Measurements from ENCODE around the gene PEX5L.
"Not testable (repeated sequence)": the region's sequence is repeated elsewhere in the genome, so short reads cannot be mapped to it uniquely, and the experiment has no call there.

The PEX5L gene

GRCh38 chr3:180011927-180012326 is 24.8 kb downstream of the PEX5L start:
- DNase-seq (ENCODE audit: low read depth) = no peak

DNA sequence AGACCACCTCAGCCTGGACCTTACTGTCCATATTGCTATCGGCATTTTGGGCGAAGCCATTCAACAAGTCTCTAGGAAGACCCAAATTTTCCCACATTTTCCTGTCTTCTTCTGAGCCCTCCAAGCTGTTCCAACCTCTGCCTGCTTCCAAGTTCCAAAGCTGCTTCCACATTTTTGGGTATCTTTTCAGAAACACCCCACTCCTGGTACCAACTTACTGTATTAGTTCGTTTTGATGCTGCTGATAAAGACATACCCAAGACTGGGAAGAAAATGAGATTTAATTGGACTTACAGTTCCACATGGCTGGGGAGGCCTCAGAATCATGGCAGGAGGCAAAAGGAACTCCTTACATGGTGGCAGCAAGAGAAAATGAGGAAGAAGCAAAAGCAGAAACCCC is 28.4 kb downstream of the PEX5L start:
- DNase-seq (ENCODE audit: low read depth) = not testable (repeated sequence)

DNA sequence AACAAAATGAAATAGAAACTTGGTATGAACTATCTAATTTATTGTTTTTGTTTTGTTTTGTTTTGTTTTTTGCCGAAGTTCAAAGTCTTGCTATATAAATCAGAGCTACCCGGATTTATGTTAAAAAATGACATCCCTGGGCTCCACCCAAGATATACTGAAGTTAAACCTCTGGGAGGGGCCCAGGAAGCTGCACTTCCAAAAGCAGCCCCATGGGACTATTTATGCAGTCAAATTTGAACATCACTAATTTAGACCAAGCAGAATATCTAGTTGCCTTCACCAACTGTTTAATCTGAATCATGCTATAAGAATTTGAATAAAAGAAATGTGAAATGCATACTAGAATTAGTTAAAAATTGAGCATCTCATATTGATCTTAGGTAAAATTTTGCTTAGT is 32.2 kb downstream of the PEX5L start:
- DNase-seq (ENCODE audit: low read depth) = no peak

DNA sequence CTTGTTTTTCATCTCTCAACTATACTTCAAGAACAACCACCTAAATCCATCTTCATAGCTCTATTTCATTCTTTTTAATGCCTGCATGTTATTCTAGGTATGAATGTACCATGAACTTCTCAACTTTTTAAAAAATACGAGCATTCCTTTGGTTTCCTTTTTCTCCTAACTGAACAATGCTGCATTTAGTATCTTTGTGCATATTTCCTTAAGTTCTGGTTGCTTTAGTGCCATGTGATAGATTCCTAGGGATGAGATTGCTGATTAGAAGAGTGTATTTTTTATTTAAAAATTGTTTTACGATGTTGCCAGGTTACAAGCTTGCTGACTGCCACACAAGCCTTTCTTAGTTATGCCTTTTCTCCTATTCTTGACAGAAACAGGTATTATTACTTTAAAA is 34.7 kb downstream of the PEX5L start:
- DNase-seq (ENCODE audit: low read depth) = no peak

GRCh38 chr3:180000500-180000899 is 36.2 kb downstream of the PEX5L start:
- DNase-seq (ENCODE audit: low read depth) = no peak

DNA sequence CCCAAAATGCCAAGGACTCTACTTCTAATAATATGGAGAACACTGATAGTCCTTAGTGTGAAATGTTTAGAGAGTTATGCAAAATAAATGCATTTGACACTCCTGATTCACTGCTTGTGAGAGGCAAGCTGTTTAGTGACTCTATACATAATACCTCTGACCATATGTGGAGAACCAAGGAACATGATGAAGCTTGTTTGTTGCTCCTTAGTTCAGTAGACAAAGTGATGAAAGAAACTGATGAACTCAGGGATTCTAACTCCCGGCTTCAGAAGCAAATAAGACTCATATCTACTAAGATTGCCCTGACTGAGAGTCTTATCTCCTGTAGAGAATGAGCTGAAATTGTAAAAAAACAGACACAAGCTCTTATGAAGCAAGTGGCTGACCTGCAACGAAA is 41.3 kb downstream of the PEX5L start:
- DNase-seq (ENCODE audit: low read depth) = no peak

DNA sequence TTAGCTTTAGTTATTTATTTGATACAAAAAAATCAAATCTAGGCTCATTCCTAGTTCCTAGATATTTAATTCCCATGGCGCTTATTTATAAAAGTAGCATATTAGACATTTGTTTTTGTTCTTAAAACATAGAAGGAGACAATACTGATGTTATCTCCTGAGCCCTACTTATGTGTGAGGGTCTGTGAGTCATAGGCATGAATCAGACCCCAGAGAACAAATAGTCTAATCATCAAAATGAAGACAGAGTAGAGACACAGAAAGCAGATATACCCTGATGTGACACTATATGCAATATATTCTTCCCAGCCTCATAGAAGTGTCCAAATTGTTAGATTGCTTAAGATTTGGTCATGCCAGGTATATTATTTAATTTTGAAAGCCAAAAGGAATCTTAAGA is 44.9 kb downstream of the PEX5L start:
- DNase-seq (ENCODE audit: low read depth) = no peak

DNA sequence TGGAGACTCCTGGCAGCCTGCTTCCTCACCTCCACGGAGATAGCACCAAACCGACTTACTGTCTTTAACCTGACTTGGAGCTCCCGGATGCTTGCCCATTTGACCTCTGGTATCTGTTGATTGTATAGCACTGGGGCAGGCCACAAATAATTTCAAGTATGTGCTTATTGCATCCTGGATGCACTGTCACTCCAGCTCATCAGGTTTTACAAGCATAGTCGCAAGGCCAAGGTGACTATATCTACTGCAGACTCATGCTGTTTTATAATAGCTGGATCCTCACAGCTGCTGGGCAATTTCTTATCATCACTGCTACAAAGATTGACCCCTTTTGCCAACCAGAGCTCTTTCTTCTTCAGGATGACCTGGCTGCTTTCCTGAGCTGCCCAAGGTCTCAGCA is 45.6 kb downstream of the PEX5L start:
- DNase-seq (ENCODE audit: low read depth) = no peak

- DNase-seq (ENCODE audit: low read depth) = no peak
These were observed 55.1 kb downstream of the PEX5L start for GRCh38 chr3:179981646-179982045.

DNA sequence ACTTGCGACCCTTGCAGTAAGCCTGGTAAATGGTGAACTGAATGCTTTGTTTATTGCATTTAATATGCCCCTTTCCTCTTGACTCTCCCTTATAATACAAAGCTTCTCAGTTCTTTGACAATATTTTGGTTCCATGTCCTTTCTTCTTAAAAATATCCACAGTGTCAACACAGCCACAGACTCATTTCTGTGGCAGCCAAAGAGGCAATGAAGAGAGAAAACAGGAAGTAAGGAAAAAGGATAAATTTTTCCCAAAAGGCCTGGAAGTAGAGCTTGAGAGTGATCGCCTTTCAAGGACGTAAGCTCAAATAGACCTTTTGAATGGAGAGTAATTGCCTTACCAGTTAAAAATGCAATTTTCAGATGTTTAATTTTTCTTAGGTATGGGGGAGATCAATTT is 59.4 kb downstream of the PEX5L start:
- DNase-seq (ENCODE audit: low read depth) = no peak

DNA sequence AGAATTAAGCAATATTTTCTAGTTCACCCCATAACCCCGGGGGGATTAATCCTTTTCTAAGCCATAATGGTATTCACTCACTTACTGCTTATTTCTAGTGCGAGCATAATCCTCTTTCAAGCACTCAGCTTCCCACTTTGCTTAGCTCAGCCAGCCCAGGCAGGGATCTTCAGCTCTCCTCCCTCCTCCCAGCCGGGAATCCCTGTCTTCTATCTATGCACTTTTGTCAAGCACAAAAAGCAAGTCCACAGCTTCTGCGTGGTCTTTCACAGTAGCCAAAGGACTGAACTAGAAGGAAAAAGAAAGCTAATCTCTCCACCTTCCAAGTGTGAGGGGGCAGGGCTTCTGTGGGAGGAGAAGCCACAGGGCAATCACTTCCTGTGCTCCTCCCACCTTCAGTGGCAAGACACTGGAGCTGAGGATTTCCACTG is 62.8 kb downstream of the PEX5L start:
- no peak for DNase-seq (ENCODE audit: low read depth)

DNA sequence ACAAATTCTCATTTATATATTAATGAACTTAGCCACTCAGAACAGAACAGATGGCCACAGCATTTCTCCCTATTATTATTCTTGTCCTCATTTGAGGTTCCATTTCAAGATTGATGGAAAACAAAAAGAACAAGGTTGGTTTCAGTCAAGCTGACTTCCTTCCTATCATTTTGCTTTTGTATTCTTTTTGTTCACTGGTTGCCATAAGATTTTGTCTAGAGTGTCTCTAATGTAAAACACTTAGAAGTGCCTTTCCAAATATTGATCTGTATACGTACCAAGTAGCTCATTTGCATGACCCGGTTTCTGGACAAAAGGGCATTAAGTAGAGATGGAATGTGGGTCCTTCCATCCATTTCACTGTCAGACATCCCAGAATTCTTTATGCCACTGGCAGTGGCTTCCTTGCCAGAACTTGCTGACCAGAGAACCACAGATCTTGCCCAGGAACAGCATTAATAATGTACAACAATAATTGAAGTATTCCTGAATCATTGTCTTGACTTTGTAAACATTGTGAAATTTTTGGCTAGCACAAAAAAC is 63.8 kb downstream of the PEX5L start:
- no peak for DNase-seq (ENCODE audit: low read depth)

DNA sequence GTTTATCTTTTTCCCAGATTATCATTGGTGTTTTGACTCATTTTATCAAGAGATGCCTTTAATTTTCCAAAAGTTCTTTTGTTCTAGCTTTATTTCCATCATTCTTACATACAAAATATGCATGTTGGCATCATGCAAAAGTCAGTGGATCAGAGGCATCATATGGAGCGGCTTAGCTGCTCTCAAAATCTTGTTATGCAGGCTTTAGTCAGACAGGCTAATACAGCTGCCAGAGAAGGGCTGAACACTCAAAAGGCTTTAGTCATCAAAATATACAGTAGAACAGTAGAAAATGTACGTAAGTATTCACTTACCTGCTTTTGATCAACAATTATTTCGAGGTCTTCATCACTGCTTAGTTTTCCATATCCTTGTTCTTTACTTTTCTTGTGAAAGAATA is 65.5 kb downstream of the PEX5L start:
- no peak for DNase-seq (ENCODE audit: low read depth)

DNA sequence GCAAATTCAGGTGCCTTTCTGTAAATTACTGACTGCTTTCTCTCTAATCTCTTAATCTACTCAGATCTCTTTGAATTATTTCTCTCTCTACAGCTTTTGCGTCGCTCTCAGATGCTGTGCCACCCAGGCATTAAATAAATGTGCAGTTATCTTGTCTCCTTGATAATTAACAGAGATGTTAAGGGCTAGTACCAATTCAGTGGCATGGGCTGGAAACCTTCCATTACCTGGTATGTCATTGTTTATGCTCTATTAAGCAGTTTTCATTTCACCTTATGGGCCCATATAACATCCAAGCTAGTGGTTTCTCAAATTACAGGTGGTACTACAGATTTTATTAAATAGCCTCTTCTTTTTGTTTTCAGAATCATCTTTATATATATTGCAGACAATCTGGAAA is 66.0 kb downstream of the PEX5L start:
- no peak for DNase-seq (ENCODE audit: low read depth)

- DNase-seq (ENCODE audit: low read depth) = no peak
These were observed 67.2 kb downstream of the PEX5L start for GRCh38 chr3:179969525-179969924.

DNA sequence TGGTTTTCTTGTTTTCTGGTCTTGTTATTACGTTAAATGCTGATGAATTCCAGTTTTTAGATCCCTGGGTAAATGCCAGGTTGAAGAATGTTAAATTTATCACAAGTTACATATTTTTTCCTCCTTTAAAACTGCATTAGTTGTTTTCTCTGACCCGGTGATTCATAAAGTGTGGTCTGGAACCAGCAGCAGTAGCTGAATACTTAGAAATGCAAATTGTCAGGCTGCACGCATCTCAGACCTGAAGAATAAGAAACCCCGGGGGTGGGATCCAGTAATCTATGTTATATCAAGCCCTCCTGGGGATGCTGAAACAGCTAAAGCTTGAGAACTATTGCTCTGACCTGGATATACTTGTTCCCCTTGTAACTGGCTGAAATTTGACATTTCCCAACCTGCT is 69.1 kb downstream of the PEX5L start:
- DNase-seq (ENCODE audit: low read depth) = no peak

DNA sequence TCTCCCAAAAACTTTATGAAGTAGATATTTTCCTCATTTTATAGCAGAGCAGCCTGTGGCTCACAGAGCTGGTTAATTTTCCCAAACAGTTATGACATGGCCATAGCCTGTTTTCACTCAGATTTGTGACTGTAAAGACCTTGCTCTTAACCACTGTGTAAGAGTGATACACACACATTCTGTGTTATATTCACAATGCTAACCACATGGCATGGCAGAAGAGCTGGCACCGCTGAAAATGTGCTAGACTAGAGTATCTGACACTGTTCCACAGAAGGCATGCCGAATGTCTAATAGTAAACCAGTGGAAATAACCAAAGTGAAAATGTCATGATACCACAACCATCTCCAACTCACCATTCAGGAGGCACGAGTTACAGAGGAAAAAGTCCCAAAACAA is 71.8 kb downstream of the PEX5L start:
- DNase-seq (ENCODE audit: low read depth) = no peak

GRCh38 chr3:179962629-179963387 is 73.9 kb downstream of the PEX5L start:
- DNase-seq (ENCODE audit: low read depth) = no peak

- no peak for DNase-seq (ENCODE audit: low read depth)
These were observed 75.0 kb downstream of the PEX5L start for GRCh38 chr3:179961703-179962078.

GRCh38 chr3:179961071-179961702 is 75.5 kb downstream of the PEX5L start:
- DNase-seq (ENCODE audit: low read depth) = no peak

- no peak for DNase-seq (ENCODE audit: low read depth)
These were observed 78.0 kb downstream of the PEX5L start for GRCh38 chr3:179958759-179959158.

- no peak for DNase-seq (ENCODE audit: low read depth)
These were observed 78.6 kb downstream of the PEX5L start for GRCh38 chr3:179958143-179958542.

DNA sequence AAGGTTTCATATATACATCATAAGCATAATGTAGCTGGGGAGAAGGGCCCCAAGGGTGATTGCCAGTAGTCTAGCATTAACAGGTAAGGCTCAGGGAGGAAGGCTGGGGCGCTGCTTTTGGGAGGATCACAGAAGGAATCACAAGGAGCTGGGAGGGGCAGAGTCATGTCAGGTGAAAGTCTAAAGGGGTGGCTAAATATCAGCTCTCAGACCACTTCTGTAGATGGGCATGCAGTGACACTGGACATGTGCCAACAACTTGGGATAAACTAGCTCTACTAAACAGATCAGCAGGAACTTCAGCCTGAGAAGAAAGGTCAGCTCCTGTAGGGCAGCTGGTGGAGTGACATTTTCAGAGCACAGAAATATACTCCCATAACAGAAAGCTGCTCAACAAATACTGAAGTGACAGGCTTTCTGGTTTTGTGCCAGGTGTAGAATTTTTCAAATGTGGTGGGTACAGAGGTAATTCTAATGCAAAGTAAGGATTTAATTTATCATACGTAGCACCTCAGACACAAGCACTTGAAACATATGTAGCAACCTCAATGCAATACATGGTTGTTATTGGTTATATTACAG is 79.4 kb downstream of the PEX5L start:
- DNase-seq (ENCODE audit: low read depth) = no peak

Measured in stimulated activated CD8-positive, alpha-beta memory T cell treated with anti-CD3 and anti-CD28 coated beads, Interleukin-12 subunit alpha, Interleukin-12 subunit beta, amount 100 ng/mL, for 1 hour (primary cell).